ENCODE results near the gene XRN1. TPM values are rescaled to one million over a fixed set of nuclear protein-coding genes. Genes with fewer than 3 reads are reported as not detected.
"Not testable (repeated sequence)": the region's sequence is repeated elsewhere in the genome, so short reads cannot be mapped to it uniquely, and the experiment has no call there.

The XRN1 gene
- total and polyA plus RNA-seq, 2 of the 8 experiments (the other 6 are each of a cell fraction or from before 2014, with no cell fraction given): 1.9 to 17.2 TPM

DNA sequence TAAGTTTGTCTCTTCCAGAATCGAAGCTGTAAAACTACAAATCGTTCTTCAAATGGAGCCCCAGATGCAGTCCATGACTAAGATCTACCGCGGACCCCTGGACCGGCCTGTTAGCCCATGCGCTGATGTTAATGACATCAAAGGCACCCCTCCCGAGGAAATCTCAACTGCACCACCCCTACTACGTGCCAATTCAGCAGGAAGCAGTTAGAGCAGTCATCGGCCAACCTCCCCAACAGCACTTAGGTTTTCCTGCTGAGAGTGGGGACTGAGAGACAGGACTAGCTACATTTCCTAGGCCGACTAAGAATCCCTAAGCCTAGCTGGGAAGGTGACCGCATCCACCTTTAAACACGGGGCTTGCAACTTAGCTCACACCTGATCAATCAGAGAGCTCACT lies 4.8 kb downstream of the XRN1 start:
- H2BK20ac ChIP-seq (ENCODE audit: low read length); H3K27ac ChIP-seq (ENCODE audit: low read depth, low read length); CTCF ChIA-PET (ENCODE audit: partially characterized antibody); H3K56ac ChIP-seq (replicated peaks; ENCODE audit: insufficient read length, low read depth, low read length); H3K36me3 ChIP-seq (ENCODE audit: control insufficient read depth in 2 of 4, insufficient read depth in 4 of 4, low read length in 3 of 4); POLR2A ChIA-PET (ENCODE audit: partially characterized antibody); H3K9me3 ChIP-seq (ENCODE audit: insufficient read depth in 2 of 2, low read depth in 1 of 2, low read length in 1 of 2); H2BK12ac ChIP-seq (ENCODE audit: low read depth, low read length); H4K5ac ChIP-seq (ENCODE audit: insufficient read length, low read depth, low read length); H3K18ac ChIP-seq (ENCODE audit: extremely low read depth, low read length); DNase-seq (ENCODE audit: low read depth in 1 of 2, low spot score in 2 of 2); H3K27me3 ChIP-seq (replicated peaks in 1 of 4; ENCODE audit: control insufficient read depth in 3 of 4, extremely low read depth in 1 of 4, insufficient read depth in 3 of 4, low read length in 3 of 4); H3K23me2 ChIP-seq (ENCODE audit: low read depth, low read length); H3K79me1 ChIP-seq (ENCODE audit: low read depth, low read length); H4K20me1 ChIP-seq (replicated peaks in 1 of 2; ENCODE audit: control insufficient read depth in 1 of 2, insufficient read depth in 2 of 2, low read length in 2 of 2); H4K91ac ChIP-seq (replicated peaks; ENCODE audit: insufficient read length, low read length); FAIRE-seq; H2AK5ac ChIP-seq (ENCODE audit: low read depth, low read length); H2BK5ac ChIP-seq (ENCODE audit: low read depth, low read length); H2BK15ac ChIP-seq (ENCODE audit: low read length); H3K14ac ChIP-seq (ENCODE audit: insufficient read length); H3K4ac ChIP-seq (replicated peaks; ENCODE audit: insufficient read length, low read depth, low read length); H3K9ac ChIP-seq (replicated peaks in 1 of 4; ENCODE audit: extremely low read depth in 1 of 4, low read depth in 3 of 4, low read length in 3 of 4); H3K4me3 ChIP-seq (ENCODE audit: extremely low read depth in 1 of 4, insufficient read depth in 2 of 4, low read depth in 3 of 4, low read length in 4 of 4); H2BK120ac ChIP-seq (replicated peaks; ENCODE audit: low read depth, low read length); H3K23ac ChIP-seq (ENCODE audit: insufficient read length); H3K4me1 ChIP-seq (replicated peaks in 1 of 4; ENCODE audit: control insufficient read depth in 3 of 4, insufficient read depth in 4 of 4, low read length in 3 of 4); H2AFZ ChIP-seq (ENCODE audit: low read length); H3K4me2 ChIP-seq (ENCODE audit: insufficient read depth in 1 of 2, low read depth in 2 of 2, low read length in 2 of 2): not testable (repeated sequence)
- Histone ChIP-seq H4K8ac (ENCODE audit: extremely low read depth, insufficient read depth, low read length) (peak overlapping the region; percentile 51; the same call in 1 of the 2 replicates), H3K79me2 (ENCODE audit: control insufficient read depth in 1 of 2, insufficient read depth in 2 of 2, low read length in 2 of 2) (peaks cover 0 to 50% of the 10 kb centered on the region in 2 experiments; a peak in 2 of 4 replicates)
- 97% methylated on average over 12 of the region's 12 CpGs; no CpG with 5 or more reads in 1 of the 2 experiments for WGBS, 2 experiments (ENCODE audit: extremely low coverage in 1 of 2, insufficient coverage in 1 of 2, insufficient read length in 1 of 2, insufficient replicate concordance in 2 of 2, low coverage in 1 of 2, low lambda C conversion rate in 2 of 2, missing lambda C conversion rate in 1 of 2)

DNA sequence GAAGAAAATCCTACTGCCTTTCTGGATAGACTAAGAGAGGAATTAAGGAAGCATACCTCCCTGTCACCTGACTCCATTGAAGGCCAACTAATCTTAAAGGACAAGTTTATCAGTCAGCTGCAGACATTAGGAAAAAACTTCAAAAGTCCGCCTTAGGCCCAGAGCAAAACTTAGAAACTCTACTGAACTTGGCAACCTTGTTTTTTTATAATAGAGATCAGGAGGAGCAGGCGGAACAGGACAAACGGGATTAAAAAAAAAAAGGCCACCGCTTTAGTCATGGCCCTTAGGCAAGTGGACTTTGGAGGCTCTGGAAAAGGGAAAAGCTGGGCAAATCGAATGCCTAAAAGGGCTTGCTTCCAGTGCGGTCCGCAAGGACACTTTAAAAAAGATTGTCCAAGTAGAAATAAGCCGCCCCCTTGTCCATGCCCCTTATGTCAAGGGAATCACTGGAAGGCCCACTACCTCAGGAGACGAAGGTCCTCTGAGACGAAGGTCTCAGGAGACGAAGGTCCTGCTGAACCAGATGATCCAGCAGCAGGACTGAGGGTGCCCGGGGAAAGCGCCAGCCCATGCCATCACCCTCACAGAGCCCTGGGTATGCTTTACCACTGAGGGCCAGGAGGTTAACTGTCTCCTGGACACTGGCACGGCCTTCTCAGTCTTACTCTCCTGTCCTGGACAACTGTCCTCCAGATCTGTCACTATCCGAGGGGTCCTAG lies 8.2 kb downstream of the XRN1 start:
- CTCF ChIA-PET (ENCODE audit: partially characterized antibody); POLR2A ChIA-PET (ENCODE audit: partially characterized antibody): not testable (repeated sequence)

More for the DNA sequence above, 8.2 kb downstream of the XRN1 start:
- H4K91ac ChIP-seq (replicated peaks; ENCODE audit: insufficient read length, low read length); H4K5ac ChIP-seq (ENCODE audit: insufficient read length, low read depth, low read length); H2BK5ac ChIP-seq (ENCODE audit: low read depth, low read length); H2AFZ ChIP-seq (ENCODE audit: low read length); H3K27me3 ChIP-seq (replicated peaks in 1 of 4; ENCODE audit: control insufficient read depth in 3 of 4, extremely low read depth in 1 of 4, insufficient read depth in 3 of 4, low read length in 3 of 4); DNase-seq (ENCODE audit: low read depth in 1 of 2, low spot score in 2 of 2); H3K4ac ChIP-seq (replicated peaks; ENCODE audit: insufficient read length, low read depth, low read length); H2AK5ac ChIP-seq (ENCODE audit: low read depth, low read length); H3K4me1 ChIP-seq (replicated peaks in 1 of 4; ENCODE audit: control insufficient read depth in 3 of 4, insufficient read depth in 4 of 4, low read length in 3 of 4); H2BK20ac ChIP-seq (ENCODE audit: low read length); H3K4me3 ChIP-seq (ENCODE audit: extremely low read depth in 1 of 4, insufficient read depth in 2 of 4, low read depth in 3 of 4, low read length in 4 of 4); H2BK12ac ChIP-seq (ENCODE audit: low read depth, low read length); H3K9me3 ChIP-seq (ENCODE audit: insufficient read depth in 2 of 2, low read depth in 1 of 2, low read length in 1 of 2); H3K23me2 ChIP-seq (ENCODE audit: low read depth, low read length); H3K27ac ChIP-seq (ENCODE audit: low read depth, low read length); H3K36me3 ChIP-seq (ENCODE audit: control insufficient read depth in 2 of 4, insufficient read depth in 4 of 4, low read length in 3 of 4); H4K8ac ChIP-seq (ENCODE audit: extremely low read depth, insufficient read depth, low read length); H2BK120ac ChIP-seq (replicated peaks; ENCODE audit: low read depth, low read length); FAIRE-seq; H3K9ac ChIP-seq (replicated peaks in 1 of 4; ENCODE audit: extremely low read depth in 1 of 4, low read depth in 3 of 4, low read length in 3 of 4); H3K56ac ChIP-seq (replicated peaks; ENCODE audit: insufficient read length, low read depth, low read length); H3K23ac ChIP-seq (ENCODE audit: insufficient read length); H4K20me1 ChIP-seq (replicated peaks in 1 of 2; ENCODE audit: control insufficient read depth in 1 of 2, insufficient read depth in 2 of 2, low read length in 2 of 2); H3K4me2 ChIP-seq (ENCODE audit: insufficient read depth in 1 of 2, low read depth in 2 of 2, low read length in 2 of 2); H2BK15ac ChIP-seq (ENCODE audit: low read length); H3K14ac ChIP-seq (ENCODE audit: insufficient read length); H3K18ac ChIP-seq (ENCODE audit: extremely low read depth, low read length); H3K79me1 ChIP-seq (ENCODE audit: low read depth, low read length): not testable (repeated sequence)
- peaks cover 0 to 26% of the 10 kb centered on the region in 2 experiments; a peak in 2 of 4 replicates for H3K79me2 ChIP-seq (ENCODE audit: control insufficient read depth in 1 of 2, insufficient read depth in 2 of 2, low read length in 2 of 2)
- WGBS, 2 experiments (ENCODE audit: extremely low coverage in 1 of 2, insufficient coverage in 1 of 2, insufficient read length in 1 of 2, insufficient replicate concordance in 2 of 2, low coverage in 1 of 2, low lambda C conversion rate in 2 of 2, missing lambda C conversion rate in 1 of 2): 89% methylated on average over 15 of the region's 15 CpGs; no CpG with 5 or more reads in 1 of the 2 experiments
